ENCODE data around the gene BPIFB3. TPM values are rescaled to one million over a fixed set of nuclear protein-coding genes. Genes with fewer than 3 reads are reported as not detected.

The BPIFB3 gene
- total and polyA plus RNA-seq, 9 of the 15 experiments (the other 6 are each of a cell fraction or from before 2014, with no cell fraction given): not detected

DNA sequence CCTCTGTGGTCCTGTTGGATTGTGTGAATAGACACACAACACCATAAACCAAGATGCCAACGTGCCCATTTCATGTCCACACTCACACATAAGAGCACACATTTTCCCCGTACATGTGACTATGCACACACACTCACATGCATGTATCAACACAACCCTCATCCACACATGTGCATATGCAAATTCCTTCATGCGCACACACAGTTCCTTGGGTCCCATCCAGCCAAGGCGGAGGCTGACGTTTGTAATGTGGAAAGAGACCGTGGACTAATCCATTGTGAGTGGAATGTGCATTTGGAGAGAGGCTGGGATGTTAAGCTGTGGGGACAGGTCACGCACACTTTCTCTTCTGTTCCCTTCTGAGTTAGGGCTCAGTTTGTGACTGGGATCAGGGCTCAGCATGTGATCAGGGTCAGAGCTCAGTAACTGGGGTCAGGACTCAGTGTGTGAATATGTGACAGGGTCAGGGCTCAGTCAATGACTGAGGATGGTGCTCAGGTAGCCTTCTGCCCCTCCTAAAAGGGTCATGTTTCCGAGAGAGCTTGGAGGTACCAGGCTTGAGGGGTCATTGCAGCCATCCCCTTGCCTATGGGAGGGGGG is 46.8 kb upstream of the BPIFB3 start:
- ChIA-PET CTCF (ENCODE audit: low intra/inter-chr PET ratio) (no interaction called here), POLR2A (interaction anchor here (0.7 to 1.0 kb wide), 2 partner anchors 11 to 279 kb away, joined by 3 read pairs; no protein-coding TSS in a partner anchor)
- TF ChIP-seq DPF2 (IDR thresholded peaks at IDR 0.05) (no peak), ASH1L (IDR thresholded peaks at IDR 0.05; ENCODE audit: borderline replicate concordance, low read depth, partially characterized antibody) (no peak), FOXP4 (CRISPR knock-in tag; IDR thresholded peaks at IDR 0.05; ENCODE audit: borderline replicate concordance) (no peak), ZNF175 (CRISPR knock-in tag; IDR thresholded peaks at IDR 0.05; ENCODE audit: low read depth) (no peak), RBM15 (IDR thresholded peaks at IDR 0.05; ENCODE audit: insufficient read depth, low read length) (no peak), RBBP5 (IDR thresholded peaks at IDR 0.05; ENCODE audit: borderline replicate concordance, insufficient read depth, low read length, poor library complexity, severe bottlenecking) (no peak)
- TF ChIP-seq, protein P1, sequence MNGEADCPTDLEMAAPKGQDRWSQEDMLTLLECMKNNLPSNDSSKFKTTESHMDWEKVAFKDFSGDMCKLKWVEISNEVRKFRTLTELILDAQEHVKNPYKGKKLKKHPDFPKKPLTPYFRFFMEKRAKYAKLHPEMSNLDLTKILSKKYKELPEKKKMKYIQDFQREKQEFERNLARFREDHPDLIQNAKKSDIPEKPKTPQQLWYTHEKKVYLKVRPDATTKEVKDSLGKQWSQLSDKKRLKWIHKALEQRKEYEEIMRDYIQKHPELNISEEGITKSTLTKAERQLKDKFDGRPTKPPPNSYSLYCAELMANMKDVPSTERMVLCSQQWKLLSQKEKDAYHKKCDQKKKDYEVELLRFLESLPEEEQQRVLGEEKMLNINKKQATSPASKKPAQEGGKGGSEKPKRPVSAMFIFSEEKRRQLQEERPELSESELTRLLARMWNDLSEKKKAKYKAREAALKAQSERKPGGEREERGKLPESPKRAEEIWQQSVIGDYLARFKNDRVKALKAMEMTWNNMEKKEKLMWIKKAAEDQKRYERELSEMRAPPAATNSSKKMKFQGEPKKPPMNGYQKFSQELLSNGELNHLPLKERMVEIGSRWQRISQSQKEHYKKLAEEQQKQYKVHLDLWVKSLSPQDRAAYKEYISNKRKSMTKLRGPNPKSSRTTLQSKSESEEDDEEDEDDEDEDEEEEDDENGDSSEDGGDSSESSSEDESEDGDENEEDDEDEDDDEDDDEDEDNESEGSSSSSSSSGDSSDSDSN (IDR thresholded peaks at IDR 0.05; ENCODE audit: borderline replicate concordance in 1 of 2, low read depth in 2 of 2, low read length in 2 of 2): no peak
- intact Hi-C loops (cut with micrococcal nuclease): no loop called here
- in situ Hi-C loops (cut with MboI): no loop called here
- H3K27me3 ChIP-seq (ENCODE audit: control insufficient read depth in 2 of 2, insufficient read depth in 2 of 2, low read length in 2 of 2): peaks cover 5 to 46% of the 10 kb centered on the region in 2 experiments; a peak in 3 of 5 replicates
- H2AFZ ChIP-seq (ENCODE audit: low read depth, low read length): no peak overlapping the region
- H3K9me3 ChIP-seq (replicated peaks; ENCODE audit: control insufficient read depth, insufficient read depth, low read depth, low read length): peaks cover 4% of the 10 kb centered on the region
- no peaks in the 10 kb centered on the region for H3K36me3 ChIP-seq (ENCODE audit: control insufficient read depth, insufficient read depth, low read length)
- no peaks in the 10 kb centered on the region for H3K9me1 ChIP-seq (ENCODE audit: control insufficient read depth, insufficient read depth, low read length)
- H3K27ac ChIP-seq (ENCODE audit: extremely low read depth, low read depth, low read length): no peak overlapping the region
- BruUV-seq (replicated peaks): no TSS peak
- H3K4me3 ChIP-seq: no peak overlapping the region
- no peaks in the 10 kb centered on the region for H3K79me2 ChIP-seq (ENCODE audit: control insufficient read depth, insufficient read depth, low read length)
- no peak for ATAC-seq
- no peak overlapping the region for H3K9ac ChIP-seq (ENCODE audit: insufficient read depth in 1 of 2, low read depth in 2 of 2, low read length in 2 of 2)
- no peaks in the 10 kb centered on the region for H4K20me1 ChIP-seq (replicated peaks; ENCODE audit: control insufficient read depth, insufficient read depth, low read length)
- no peaks in the 10 kb centered on the region; a peak in 1 of 5 replicates for H3K4me1 ChIP-seq (replicated peaks in 1 of 2; ENCODE audit: control insufficient read depth in 2 of 2, insufficient read depth in 2 of 2, low read length in 2 of 2)
- no peak for FAIRE-seq
- H3K4me2 ChIP-seq (ENCODE audit: insufficient read depth, low read length): no peak overlapping the region
- no peak for DNase-seq (ENCODE audit: extremely low read depth in 1 of 4, low spot score in 3 of 4)
- WGBS (ENCODE audit: insufficient coverage, low coverage, missing lambda C conversion rate): 6% methylated on average over 8 of the region's 8 CpGs
